ENCODE measurements around the gene ACAP3.

ACAP3 gene

DNA sequence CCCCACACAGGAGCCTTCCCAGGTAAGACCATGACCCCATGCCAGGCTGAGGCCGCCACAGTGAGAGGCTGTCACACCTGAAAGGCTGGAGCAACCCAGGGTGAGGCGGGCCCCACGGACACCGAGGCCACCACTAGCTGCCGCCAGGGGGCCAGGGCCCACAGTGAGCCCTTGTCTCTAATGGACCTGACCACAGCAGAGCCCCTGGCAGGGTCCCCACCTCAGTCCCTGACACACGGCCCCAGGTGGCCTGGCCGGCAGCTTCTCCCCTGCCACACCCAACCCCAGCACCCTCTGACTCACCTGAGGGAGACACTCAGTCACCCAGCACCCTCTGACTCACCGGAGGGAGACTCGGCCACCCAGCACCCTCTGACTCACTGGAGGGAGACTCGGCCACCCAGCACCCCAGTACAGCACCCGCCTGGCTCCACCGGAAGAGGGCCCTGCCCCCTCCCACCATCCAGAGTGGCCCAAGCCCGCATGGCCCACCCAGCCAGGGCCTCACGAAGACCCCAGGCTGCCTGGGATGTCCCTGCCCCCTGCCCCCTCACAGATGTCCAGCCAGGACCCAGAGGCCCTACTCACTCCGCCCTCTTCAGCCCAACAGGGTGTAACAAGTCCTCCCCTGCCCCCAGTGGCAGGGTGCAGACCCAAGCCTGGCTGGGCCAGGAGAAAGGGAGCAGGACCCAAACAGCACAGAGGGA, 37.1 kb upstream of the ACAP3 start:
- no peak for DNase-seq

DNA sequence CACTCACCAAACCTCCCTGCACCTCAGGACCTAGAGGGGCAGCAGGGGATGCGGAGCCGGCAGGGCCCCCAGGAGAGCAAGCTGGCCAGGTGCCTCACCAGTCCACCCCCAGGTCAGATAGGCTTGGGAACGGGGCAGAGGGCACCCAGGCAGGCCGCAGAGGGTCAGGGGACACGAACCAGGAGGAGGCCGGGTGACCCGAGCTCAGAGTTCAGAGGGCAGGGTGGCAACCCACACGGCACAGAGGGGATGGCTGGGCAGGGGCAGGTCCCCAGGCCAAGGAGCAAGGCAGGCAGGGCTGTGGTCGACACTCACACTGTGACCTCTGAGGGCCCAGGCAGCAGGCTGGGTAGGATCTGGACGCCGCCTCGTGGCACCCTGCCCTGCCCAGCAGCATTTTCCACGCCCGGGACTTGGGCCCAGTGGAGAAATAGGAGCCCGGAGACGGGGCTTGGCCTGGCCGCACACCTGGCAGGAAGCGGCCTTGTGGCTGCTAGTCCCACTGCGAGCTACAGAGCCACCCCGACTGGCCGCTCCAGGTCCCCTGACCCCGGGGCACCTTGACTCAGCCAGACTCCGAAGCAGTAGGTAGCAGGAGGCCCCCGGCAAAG, 36.2 kb upstream of the ACAP3 start:
- DNase-seq, result no peak

DNA sequence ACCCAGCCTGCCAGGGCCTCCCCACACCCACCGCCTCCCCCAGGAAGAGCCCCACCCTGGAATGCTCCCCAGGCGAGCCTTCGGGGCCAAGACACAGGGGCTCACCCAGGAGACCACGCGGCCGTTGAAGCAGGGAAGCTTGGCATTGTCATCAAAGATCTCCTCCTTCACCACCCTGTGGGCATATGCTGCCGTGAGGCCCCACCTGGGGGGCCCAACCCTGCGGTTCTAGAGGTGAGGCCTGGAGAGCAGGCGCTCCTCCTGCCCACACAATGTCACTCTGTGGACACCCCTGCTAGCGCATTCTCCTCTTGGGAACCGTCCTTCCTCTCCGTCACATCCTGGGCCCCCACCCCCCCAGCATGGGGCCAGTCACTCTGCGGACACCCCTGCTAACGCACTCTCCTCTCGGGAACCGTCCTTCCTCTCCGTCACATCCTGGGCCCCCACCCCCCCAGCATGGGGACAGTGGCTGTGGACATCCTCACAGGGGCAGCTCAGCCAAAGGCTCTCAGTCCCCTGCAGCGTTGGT, 34.9 kb upstream of the ACAP3 start:
- no peak for DNase-seq

DNA sequence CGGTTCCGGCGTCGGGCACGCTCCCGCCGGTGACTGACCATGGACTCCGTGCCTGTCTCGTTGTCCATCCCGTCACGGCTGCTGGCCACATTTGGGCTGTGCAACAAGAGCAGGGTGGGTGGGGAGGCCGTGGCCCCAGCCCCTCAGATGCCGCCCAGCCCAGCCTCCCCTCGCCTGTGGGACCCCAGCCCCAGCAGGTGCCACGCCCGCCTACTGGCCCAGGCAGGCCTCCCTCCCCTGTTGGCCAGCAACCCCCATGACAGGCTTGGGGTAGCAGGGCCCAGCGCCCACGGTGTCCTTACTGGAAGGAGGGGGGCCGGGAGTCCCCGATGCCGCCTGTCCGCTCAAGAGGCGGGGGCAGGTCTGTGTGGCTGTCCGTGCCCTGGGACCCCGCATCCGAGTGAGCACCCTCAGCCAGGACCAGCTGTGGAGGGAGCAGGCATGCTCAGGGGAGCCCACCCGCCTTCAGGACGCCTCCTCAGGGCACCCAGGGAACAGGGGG, 34.4 kb upstream of the ACAP3 start:
- DNase-seq, result no peak

DNA sequence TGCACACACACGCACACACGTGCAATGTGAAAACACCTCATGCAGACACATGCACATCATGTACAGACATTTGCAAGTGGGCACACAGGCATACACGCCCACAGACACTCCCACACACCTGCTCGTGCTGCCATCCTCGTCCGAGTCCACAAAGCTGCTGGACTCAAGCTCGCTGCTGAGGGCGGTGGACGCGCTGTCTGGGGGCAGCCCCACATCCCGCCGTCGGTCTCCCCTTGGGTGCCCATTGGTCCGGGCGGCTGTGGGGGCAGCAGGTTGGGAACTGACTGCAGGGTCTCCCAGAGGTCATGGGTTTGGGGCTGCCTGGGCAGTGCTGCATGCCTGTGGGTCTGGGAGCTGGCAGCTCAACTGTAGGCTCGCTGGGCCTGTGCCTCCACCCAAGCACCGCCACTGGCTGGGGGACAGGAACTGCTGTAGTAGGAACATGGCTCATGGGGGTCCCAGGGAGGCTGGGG, 33.9 kb upstream of the ACAP3 start:
- DNase-seq, result no peak

DNA sequence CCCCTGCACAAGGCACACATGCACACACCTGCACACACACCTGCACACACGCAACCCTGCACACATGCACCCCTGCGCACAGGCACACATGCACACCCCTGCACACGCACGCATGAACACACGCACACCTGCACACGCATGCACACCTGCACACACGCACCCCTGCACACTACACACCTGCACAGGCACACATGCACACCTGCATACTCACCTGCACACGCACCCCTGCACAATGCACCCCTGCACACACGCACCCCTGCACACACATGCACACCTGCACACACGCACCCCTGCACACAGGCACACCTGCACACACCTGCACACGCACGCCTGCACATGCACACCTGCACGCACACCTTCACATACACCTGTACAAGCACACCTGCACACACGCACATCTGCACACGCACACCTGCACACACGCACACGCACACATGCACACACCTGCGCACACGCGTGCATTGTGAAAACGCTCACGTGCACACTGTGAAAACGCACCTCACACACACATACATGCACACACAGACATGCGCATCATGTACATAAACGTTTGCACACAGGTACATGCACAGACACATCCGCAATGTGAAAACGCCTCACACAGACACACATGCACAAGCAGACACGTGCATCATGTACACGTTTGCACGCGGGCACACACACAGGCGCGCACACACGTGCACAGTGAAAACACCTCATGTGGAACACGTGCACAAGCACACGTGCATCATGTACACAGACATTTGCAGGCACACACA, 33.2 kb upstream of the ACAP3 start:
- DNase-seq, result no peak

DNA sequence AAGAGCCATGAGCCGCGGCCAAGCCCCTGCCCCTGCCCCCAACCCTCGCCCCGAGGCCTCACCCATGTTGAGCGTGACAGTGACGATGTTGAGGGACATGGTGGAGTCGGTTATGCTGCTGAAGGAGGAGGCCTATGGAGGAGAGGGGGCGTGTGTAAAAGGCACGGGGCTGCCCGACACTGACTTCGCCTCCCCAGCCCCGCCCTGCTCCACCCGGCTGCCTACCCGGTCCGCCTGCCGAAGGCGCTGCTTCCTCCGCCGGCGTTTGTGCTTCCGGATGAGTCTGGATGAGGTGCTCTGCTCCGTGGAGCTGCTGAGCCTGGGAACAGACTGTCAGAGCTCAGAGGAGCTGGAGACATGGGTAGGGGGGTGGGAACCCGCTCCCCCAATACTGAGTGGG, 32.5 kb upstream of the ACAP3 start:
- DNase-seq, result no peak

DNA sequence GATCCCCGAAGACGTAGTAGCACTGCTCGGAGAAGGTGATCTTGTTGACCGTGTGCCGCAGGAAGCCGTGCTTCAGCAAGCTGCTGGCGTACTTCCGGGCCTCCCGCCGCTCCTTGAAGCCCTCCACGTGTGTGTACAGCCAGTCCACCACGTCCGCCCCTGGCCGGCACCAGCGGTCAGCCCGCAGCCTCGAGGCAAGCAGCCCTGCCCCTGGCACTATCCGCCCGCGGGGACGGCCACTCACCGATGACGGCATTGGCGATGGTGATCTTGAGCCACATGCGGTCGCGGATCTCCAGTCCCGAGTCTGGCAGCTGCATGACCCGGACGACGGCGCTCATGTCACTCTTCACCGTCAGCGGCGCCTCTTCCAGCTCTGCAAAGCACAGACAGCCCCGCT, 30.5 kb upstream of the ACAP3 start:
- DNase-seq, result no peak

DNA sequence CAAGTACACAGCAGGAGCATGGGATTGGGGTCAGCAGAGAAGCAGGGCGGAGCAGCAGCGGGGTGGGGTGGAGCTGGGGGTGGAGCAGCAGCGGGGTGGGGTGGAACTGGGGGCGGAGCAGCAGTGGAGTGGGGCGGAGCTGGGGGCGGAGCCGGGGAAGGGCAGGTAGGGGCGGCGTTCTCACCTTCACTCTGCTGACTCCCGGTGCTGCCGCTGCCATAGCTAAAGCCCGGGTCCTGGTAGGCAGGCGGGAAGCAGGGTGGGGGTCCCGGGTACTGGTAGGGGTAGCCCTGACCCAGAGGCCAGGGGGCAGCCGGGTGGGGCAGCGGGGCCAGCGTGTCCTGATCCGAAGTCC, 30.0 kb upstream of the ACAP3 start:
- no peak for DNase-seq

DNA sequence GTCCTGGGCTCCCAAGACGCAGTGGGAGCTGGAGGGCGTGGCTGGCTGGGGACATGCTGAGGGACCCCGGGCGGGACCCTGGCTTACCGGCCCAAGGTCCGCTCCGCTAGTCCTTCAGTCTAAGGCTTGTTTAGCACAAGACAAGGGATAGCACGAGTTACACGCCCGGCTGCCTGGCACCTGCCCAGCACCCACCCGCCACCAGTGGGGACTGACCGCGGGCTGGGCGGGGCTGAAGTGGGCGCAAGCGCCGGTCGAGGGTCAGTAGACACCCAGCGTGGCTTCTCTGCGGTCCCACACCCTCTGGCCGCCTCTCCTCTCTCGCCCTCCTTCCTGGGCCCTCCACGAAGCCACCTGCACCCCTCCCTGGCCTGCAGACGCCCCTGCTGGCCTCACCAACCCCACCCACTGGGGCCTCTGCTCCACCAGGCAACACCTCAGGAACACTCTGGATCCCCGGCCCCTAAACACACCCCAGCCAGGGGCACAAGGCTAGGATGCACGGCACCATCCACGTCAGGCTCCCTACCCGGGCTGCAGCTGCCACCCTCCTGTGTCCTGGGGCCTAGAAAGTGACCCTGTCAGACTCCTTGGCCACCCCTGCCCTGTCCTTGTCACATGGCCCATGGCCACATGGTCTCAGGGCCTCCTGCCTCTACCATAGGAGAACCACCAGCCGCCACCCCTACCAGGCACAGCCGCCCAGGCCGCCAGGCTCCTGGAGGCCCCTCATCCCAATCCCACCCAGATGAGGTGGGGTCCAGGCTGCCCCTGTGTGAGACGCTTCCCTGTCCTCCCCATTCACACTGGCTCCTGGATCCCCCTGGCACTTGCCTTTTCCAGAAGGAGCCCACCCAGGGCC, 29.4 kb upstream of the ACAP3 start:
- no peak for DNase-seq

DNA sequence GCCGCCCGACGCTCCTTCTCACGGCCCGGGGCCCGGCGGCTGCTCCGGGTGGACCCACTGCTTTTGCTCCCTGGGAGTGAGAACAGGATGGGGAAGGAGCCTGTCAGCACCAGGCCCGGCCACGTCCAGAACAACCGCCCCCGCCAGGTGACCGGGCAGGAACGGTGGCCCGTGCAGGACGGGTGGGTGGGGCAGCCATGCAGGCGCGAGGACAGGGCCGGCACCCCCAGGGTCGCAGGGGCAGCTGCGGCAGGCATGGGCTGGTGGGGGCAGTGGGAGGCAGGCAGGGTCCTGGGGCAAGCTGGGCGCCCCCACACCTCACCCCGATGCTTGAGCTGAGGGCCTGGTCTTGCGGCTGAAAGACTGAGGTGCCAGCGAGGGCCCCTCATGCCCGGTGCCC, 28.7 kb upstream of the ACAP3 start:
- DNase-seq, result no peak

DNA sequence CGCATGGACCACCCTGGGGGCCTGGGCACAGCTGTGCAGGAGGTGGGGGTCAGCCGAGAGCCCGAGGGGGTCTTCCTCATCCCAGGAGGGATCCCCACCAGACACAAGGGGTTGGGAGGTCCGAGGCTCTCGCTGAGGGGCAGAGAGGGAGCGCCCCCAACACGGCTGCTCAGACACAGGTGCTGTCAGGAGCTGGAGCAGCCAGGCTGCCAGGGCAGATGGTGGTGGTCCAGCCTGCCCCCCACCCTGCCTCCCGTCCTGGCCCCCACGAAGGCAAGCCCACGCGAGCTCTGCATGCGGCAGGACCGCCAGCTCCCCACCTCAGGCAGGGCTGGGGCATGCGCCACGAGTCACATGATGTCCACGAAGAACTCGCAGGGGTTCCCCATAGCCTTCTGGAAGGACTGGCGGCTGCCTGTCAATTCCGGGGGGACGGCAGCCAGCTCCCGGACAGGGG, 28.1 kb upstream of the ACAP3 start:
- DNase-seq, result no peak

DNA sequence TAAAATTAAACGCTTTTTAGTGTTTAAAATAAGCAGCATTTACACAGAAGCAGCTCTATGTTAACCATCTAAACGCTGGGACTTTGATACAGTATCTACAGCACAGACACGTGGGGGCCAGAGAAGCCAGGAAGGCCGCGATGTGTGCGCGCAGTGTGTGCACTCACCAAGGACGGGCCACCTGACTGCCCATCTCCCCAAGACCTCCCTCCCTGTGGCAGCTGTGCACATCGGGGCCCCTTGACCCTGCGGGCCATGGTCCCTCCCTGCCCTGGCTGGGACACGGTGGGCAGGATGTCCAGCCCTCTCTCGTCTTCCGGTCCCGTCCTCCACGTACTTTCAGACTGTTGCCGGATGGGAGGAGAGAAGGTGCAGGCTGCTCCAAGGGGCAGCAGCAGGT, 27.6 kb upstream of the ACAP3 start:
- DNase-seq, result no peak

DNA sequence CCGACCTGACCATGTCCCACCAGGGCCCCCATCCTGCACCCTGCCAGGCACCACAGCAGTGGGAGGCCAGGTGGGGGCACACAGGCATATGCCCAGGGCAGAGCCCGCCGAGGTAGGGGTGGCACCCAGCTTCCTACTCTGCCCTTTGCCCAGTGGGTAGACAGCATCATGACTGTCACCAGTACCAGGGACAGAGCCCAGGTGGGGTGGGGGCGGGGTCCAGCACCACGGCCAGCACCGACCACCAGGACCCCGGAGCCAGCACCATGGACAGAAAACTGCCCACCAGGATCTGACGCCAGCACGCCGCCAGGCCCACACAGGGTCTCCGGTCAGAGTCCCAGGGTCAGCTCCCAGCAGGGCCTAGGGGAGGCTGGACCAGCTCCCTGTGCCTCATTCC, 27.1 kb upstream of the ACAP3 start:
- no peak for DNase-seq

DNA sequence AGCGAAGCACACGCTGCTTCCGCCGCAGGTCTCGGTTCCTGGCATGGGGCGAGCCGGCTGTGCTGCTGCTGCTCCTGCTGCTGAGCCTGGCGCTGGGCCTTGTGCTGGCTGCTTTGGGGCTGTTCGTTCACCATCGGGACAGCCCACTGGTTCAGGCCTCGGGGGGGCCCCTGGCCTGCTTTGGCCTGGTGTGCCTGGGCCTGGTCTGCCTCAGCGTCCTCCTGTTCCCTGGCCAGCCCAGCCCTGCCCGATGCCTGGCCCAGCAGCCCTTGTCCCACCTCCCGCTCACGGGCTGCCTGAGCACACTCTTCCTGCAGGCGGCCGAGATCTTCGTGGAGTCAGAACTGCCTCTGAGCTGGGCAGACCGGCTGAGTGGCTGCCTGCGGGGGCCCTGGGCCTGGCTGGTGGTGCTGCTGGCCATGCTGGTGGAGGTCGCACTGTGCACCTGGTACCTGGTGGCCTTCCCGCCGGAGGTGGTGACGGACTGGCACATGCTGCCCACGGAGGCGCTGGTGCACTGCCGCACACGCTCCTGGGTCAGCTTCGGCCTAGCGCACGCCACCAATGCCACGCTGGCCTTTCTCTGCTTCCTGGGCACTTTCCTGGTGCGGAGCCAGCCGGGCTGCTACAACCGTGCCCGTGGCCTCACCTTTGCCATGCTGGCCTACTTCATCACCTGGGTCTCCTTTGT, 26.0 kb upstream of the ACAP3 start:
- DNase-seq, result no peak

DNA sequence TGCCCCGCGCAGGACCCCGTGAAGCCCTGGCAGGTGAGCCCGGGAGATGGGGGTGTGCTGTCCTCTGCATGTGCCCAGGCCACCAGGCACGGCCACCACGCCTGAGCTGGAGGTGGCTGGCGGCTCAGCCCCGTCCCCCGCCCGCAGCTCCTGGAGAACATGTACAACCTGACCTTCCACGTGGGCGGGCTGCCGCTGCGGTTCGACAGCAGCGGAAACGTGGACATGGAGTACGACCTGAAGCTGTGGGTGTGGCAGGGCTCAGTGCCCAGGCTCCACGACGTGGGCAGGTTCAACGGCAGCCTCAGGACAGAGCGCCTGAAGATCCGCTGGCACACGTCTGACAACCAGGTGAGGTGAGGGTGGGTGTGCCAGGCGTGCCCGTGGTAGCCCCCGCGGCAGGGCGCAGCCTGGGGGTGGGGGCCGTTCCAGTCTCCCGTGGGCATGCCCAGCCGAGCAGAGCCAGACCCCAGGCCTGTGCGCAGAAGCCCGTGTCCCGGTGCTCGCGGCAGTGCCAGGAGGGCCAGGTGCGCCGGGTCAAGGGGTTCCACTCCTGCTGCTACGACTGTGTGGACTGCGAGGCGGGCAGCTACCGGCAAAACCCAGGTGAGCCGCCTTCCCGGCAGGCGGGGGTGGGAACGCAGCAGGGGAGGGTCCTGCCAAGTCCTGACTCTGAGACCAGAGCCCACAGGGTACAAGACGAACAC, 25.2 kb upstream of the ACAP3 start:
- no peak for DNase-seq

DNA sequence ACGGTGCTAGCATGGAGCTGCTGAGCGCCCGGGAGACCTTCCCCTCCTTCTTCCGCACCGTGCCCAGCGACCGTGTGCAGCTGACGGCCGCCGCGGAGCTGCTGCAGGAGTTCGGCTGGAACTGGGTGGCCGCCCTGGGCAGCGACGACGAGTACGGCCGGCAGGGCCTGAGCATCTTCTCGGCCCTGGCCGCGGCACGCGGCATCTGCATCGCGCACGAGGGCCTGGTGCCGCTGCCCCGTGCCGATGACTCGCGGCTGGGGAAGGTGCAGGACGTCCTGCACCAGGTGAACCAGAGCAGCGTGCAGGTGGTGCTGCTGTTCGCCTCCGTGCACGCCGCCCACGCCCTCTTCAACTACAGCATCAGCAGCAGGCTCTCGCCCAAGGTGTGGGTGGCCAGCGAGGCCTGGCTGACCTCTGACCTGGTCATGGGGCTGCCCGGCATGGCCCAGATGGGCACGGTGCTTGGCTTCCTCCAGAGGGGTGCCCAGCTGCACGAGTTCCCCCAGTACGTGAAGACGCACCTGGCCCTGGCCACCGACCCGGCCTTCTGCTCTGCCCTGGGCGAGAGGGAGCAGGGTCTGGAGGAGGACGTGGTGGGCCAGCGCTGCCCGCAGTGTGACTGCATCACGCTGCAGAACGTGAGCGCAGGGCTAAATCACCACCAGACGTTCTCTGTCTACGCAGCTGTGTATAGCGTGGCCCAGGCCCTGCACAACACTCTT, 24.5 kb upstream of the ACAP3 start:
- no peak for DNase-seq

DNA sequence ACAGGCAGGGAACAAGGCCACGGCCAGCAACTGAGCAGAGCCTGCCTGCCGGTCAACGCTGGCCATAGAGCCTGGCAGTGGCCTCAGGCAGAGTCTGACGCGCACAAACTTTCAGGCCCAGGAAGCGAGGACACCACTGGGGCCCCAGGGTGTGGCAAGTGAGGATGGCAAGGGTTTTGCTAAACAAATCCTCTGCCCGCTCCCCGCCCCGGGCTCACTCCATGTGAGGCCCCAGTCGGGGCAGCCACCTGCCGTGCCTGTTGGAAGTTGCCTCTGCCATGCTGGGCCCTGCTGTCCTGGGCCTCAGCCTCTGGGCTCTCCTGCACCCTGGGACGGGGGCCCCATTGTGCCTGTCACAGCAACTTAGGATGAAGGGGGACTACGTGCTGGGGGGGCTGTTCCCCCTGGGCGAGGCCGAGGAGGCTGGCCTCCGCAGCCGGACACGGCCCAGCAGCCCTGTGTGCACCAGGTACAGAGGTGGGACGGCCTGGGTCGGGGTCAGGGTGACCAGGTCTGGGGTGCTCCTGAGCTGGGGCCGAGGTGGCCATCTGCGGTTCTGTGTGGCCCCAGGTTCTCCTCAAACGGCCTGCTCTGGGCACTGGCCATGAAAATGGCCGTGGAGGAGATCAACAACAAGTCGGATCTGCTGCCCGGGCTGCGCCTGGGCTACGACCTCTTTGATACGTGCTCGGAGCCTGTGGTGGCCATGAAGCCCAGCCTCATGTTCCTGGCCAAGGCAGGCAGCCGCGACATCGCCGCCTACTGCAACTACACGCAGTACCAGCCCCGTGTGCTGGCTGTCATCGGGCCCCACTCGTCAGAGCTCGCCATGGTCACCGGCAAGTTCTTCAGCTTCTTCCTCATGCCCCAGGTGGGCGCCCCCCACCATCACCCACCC, 23.6 kb upstream of the ACAP3 start, which contains the start of gene TAS1R3:
TAS1R3 (plus strand) TSS at position 213 of the 898 bp plus-strand sequence; CDS start at position 279, 66 bp downstream.
- no peak for DNase-seq

DNA sequence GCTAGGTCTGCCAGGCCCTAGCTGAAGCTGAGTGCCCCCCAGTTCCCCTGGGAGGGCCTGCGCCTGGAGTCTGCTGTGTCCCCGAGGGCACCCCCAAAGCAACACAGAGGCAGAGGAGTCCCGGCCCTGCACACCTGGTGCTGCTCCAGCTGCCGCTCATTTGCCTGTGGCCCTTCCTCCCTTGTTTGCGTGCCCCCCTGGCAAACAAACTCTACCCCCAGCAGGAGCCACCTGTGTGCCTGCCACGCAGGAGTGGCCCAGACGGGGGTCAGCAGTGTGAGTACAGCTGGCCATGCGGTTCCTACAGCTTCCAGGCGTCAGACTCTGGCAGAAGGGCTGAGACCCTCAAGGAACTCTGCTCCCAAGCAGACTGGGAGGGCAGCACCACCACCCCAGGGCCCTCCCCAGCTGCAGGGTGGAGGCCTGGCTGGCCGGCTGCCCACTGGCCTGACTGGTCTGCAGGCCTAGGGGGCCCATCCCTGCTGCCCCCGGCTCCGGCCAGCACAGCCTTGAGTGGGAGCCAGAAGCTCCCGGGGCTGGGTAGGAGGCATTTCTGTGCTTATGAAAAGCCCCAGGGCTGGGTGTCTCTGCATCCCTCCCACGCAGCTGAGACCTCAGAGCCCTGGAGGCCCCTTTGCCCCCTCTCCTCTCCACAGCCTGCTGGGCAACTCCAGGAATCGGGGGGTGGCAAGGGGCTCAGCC, 22.8 kb upstream of the ACAP3 start:
- no peak for DNase-seq
